ENCODE data around the gene E4F1.

Gene E4F1

DNA sequence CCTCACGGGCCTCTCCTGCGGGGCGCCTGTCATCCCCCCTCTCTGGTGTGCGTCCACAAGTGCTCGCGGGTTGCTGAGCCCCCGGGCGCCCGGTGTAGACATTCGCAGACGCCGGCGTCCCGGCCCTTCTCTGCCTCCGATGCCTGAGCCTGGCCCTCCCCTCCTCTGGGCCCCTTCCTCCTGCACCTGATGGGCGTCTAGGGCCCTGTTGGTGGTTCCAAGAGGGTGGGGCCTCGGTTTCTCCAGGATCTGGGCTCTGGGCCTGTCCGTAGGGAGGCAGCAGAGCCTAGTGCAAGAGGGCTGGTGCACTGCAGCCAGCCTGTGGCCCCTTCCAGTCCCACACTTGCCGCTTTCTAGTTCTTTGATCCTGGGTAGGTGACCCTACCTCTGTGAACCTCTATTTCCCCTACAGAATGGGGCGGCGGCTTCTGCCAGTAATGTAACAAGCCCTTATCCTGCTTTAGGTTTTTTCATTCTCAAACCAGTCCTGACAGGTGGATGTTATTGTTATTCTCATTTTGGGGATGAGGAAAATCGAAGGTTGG is 623 bp downstream of the E4F1 start:
- peaks cover 10 to 13% (median 13%) of the 10 kb centered on the region in 3 donors for H3K36me3 ChIP-seq
- peak overlapping the region; percentile 89 to 91 for H3K4me3 ChIP-seq
- peaks cover 0 to 33% (median 19%) of the 10 kb centered on the region in 4 donors for H3K4me1 ChIP-seq
- DNase-seq = peak; percentile 40 to 81
- intact Hi-C loops (cut with DNase I; ENCODE audit: low total_unique reads) = loop anchor here (5.0 to 10.0 kb wide), 2 partner anchors 43 to 1489 kb away; partner anchors contain the start of gene RNPS1
- H3K27ac ChIP-seq = peak overlapping the region; percentile 83 to 85
- no peaks in the 10 kb centered on the region for H3K27me3 ChIP-seq
- TF ChIP-seq, protein P1, sequence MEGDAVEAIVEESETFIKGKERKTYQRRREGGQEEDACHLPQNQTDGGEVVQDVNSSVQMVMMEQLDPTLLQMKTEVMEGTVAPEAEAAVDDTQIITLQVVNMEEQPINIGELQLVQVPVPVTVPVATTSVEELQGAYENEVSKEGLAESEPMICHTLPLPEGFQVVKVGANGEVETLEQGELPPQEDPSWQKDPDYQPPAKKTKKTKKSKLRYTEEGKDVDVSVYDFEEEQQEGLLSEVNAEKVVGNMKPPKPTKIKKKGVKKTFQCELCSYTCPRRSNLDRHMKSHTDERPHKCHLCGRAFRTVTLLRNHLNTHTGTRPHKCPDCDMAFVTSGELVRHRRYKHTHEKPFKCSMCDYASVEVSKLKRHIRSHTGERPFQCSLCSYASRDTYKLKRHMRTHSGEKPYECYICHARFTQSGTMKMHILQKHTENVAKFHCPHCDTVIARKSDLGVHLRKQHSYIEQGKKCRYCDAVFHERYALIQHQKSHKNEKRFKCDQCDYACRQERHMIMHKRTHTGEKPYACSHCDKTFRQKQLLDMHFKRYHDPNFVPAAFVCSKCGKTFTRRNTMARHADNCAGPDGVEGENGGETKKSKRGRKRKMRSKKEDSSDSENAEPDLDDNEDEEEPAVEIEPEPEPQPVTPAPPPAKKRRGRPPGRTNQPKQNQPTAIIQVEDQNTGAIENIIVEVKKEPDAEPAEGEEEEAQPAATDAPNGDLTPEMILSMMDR (IDR thresholded peaks at IDR 0.05) = no peak
- H3K9me3 ChIP-seq = no peaks in the 10 kb centered on the region

DNA sequence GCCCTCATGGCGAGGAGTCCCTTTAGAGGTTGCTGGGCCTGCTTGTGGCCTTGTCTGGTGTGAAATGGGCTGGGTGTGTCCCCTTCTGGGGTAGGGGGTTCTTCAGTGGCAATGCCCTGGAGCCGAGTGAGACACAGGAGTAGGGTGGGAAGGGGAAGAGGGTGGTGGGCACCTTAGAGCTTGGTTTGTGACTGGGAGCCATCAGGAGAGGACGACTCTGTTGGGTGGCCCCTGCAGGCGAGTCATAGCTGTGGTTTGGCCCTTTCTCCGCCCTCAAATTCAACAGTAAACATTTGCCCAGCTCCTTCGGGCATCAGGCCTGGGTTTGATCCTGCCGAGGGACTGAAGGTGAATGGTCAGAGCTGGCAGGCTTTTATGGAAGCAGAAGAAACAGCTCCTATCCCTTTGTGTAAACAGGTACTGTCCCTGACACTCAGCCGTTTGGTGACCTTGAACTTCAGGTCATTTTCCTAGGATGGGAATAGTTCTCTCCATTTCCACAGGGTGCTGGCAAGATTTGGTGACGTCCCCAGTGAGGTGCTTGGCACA is 2.9 kb downstream of the E4F1 start:
- H3K36me3 ChIP-seq = peaks cover 28 to 36% (median 36%) of the 10 kb centered on the region in 3 donors
- no peak for DNase-seq
- H3K4me1 ChIP-seq = peaks cover 0 to 33% (median 19%) of the 10 kb centered on the region in 4 donors
- no peaks in the 10 kb centered on the region for H3K27me3 ChIP-seq
- no peak overlapping the region for H3K27ac ChIP-seq
- H3K4me3 ChIP-seq = no peak overlapping the region
- intact Hi-C loops (cut with DNase I; ENCODE audit: low total_unique reads) = loop anchor here (10.0 kb wide), 1 partner anchor 1492 kb away; no protein-coding TSS in a partner anchor
- H3K9me3 ChIP-seq = no peaks in the 10 kb centered on the region
- TF ChIP-seq, protein P1 (IDR thresholded peaks at IDR 0.05) = no peak

DNA sequence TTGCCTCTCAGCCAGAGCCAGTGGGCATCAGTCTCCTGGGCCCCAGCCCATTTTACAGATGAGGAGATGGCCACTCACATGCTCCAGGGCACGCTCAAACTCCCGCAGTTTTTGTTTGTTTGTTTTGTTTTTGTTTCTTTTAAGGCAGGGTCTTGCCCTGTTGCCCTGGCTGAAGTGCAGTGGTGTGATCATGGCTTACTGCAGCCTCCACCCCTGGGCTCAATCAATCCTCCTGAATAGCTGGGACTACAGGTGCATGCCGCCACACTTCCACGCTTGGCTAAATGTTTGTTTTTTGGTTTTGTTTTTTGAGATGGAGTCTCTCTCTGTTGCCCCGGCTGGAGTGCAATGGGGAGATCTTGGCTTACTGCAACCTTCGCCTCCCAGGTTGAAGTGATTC is 3.5 kb downstream of the E4F1 start:
- TF ChIP-seq, protein P1 (IDR thresholded peaks at IDR 0.05) = no peak
- no peak for DNase-seq
- H3K27ac ChIP-seq = no peak overlapping the region
- H3K4me1 ChIP-seq = peaks cover 0 to 33% (median 19%) of the 10 kb centered on the region in 4 donors
- H3K36me3 ChIP-seq = peaks cover 33 to 42% (median 42%) of the 10 kb centered on the region in 3 donors
- no peaks in the 10 kb centered on the region for H3K27me3 ChIP-seq
- no peak overlapping the region for H3K4me3 ChIP-seq
- intact Hi-C loops (cut with DNase I; ENCODE audit: low total_unique reads) = loop anchor here (10.0 kb wide), 1 partner anchor 1492 kb away; no protein-coding TSS in a partner anchor
- no peaks in the 10 kb centered on the region for H3K9me3 ChIP-seq

DNA sequence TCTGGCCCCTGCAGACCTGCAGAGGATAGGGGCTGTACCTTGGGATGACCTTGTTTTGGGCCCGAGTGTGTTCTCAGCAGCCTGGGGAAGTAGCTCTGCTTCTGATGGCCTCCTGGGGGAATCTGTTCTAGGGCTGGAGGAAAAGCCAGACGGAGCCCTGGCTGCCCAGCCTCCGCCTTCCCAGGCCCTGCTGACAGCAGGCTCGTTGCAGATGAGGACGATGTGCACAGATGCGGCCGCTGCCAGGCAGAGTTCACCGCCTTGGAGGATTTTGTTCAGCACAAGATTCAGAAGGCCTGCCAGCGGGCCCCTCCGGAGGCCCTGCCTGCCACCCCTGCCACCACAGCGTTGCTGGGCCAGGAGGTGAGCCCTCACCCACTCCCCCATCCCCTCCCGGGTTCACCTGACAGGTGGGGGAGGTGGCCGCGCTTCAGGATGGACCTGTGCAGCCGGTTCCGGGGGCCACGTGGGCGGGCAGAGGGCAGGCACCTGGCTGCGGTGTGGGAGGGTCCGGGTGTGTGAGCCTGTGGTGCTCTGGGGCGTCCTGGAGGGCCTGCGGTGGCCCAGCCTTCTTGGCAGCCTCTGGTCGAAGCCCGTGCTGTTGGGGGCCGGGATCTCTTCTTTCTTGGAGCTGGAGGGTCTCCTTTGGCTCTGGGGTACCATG is 4.9 kb downstream of the E4F1 start:
- Histone ChIP-seq H3K36me3 (peaks cover 47 to 56% (median 56%) of the 10 kb centered on the region in 3 donors), H3K9me3 (no peaks in the 10 kb centered on the region), H3K27ac (no peak overlapping the region), H3K27me3 (no peaks in the 10 kb centered on the region), H3K4me3 (no peak overlapping the region), H3K4me1 (peaks cover 0 to 29% (median 19%) of the 10 kb centered on the region in 4 donors)
- intact Hi-C loops (cut with DNase I; ENCODE audit: low total_unique reads) = loop anchor here (10.0 kb wide), 1 partner anchor 1493 kb away; no protein-coding TSS in a partner anchor
- TF ChIP-seq, protein P1 (IDR thresholded peaks at IDR 0.05) = no peak
- DNase-seq = no peak

DNA sequence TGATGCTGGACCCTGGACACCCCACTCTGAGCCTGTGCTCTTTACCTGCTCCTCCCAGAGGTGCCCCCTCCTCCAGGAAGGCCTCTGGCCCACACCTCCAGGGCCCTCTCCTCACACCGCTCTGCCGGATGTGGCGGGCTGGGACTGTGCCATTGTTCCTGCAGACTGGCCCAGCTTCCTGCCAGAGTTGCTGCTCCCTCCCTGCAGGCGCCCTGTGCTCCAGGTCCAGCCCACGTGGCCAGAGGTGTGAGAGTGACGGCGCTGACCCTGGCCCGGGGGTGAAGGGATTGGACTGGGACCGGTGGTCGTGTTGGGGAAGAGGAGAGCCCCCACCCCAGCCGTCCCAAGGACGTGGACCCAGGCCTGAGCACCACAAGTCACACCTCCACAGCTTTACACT is 5.7 kb downstream of the E4F1 start:
- peaks cover 0 to 27% (median 18%) of the 10 kb centered on the region in 4 donors for H3K4me1 ChIP-seq
- no peaks in the 10 kb centered on the region for H3K9me3 ChIP-seq
- TF ChIP-seq, protein P1 (IDR thresholded peaks at IDR 0.05) = no peak
- intact Hi-C loops (cut with DNase I; ENCODE audit: low total_unique reads) = loop anchor here (10.0 kb wide), 1 partner anchor 1494 kb away; no protein-coding TSS in a partner anchor
- peaks cover 55 to 64% (median 64%) of the 10 kb centered on the region in 3 donors for H3K36me3 ChIP-seq
- DNase-seq = no peak
- H3K4me3 ChIP-seq = no peak overlapping the region
- no peaks in the 10 kb centered on the region for H3K27me3 ChIP-seq
- no peak overlapping the region for H3K27ac ChIP-seq

All from tibial artery (tissue), 4 donors.